Stimulated activated CD4-positive, alpha-beta T cell treated with anti-CD3 and anti-CD28 coated beads, Interleukin-12 subunit alpha, Interleukin-12 subunit beta, amount 100 ng/mL, for 48 hours (primary cell): Measurements from ENCODE around the gene SOX30.
"Not testable (repeated sequence)": the region's sequence is repeated elsewhere in the genome, so short reads cannot be mapped to it uniquely, and the experiment has no call there.

Experiments used
- DNase-seq, 3 donors: peaks; one replicate each; pipeline ENCODE4 v3.0.0-alpha.2; 2020; ENCODE audit warnings: low read depth in 2 of 3, low spot score in 1 of 3

SOX30 gene

DNA sequence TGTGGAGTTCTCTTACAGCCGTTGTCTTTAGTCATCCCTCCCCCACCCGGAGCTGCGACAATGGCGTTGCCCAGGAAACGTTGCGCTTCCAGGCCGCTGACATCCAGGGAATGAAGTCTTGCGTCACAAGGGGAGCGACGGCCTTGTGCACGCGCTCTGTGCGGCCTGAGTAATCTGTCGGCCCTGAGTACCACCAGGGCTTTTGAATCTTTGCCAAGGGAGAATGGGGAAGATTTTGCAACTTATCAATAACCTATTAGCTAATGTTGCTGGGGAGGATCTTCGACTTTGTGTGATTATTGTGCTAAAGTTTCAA lies at the start of gene SOX30:
Gene SOX30 (minus strand): TSS at position 62 of the 316 bp plus-strand sequence. CDS start 360 bp downstream, outside the sequence.
- no peak for DNase-seq

DNA sequence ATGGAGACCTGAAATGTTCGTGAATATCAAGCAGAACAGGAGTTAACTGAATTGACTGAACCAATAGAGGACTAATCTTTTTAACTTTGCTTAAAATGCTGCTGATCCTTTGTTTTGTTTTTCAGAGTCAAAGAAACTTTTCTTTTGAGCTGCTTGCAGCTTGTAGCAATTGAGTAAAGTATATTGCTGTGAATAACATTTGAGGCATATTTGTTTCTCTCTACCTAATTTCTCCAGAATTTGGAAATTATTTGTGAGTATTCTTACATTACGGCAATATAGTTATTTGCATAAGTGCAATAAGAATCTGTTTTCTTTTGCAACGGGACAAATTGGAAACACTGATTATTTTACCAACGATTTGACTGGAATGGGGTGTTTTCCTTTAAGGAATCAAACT lies 46.4 kb upstream of the SOX30 start:
- not testable (repeated sequence) for DNase-seq

DNA sequence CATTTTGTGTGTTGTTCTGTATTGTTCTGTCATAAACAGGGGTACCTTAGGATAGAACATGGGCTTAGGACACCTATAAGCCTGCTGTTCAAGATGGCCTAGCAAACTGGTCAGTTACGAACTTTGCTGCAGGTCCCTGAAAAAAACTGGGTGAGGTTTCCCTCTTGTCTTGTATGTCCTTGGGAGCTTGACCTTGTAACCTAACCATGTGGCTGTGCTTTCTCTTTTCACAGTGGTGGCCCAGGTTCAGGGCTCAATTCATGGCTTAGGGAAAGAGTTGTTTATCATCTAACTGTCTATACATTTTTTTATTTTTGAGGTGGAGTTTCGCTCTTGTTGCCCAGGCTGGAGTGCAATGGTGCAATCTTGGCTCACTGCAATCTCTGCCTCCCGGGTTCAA lies 43.9 kb upstream of the SOX30 start:
- not testable (repeated sequence) for DNase-seq

DNA sequence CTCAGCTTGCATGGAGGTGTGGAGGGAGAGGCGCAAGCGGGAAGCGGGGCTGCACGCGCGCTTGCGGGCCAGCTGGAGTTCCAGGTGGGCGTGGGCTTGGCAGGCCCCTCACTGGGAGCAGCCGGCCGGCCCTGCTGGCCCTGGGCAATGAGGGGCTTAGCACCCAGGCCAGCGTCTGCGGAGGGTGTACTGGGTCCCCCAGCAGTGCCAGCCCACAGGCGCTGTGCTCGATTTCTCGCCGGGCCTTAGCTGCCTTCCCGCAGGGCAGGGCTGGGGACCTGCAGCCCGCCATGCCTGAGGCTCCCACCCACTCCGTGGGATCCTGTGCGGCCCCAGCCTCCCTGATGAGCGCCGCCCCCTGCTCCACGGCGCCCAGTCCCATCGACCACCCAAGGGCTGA lies 41.6 kb upstream of the SOX30 start:
- DNase-seq: not testable (repeated sequence)

DNA sequence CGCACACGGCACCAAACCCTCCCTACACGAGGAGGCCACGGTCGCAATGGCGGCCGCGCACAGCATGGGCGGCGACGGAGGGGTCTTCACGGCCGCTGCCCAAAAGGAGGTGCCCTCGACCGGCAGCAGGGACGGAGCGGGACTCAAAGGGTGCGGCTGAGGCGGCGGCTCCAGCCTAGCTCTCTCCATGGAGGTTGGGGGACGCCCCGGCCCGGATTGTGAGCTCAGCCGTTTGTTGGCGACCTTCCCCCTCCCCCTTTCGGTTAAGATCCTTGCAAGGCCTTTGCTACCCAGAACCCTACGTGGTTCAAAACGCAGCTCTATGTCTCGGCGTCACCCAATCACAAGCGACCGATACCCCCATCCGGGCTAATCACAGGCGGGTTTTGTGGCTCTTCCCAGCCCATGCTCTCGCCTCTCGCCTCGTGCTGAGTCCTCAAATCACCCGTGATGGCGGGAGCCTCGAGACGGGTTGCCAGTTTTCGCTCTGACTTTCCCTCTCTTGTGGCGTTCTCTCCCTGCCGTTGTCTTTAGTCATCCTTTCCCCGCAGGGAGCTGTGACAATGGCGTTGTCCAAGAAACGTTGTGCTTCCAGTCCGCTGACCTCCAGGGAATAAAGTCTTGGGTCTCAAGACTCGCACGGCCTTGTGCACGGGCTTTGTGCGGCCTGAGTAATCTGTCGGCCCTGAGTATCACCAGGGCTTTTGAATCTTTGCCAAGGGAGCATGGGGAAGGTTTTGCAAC lies 38.6 kb upstream of the SOX30 start:
- no peak for DNase-seq

DNA sequence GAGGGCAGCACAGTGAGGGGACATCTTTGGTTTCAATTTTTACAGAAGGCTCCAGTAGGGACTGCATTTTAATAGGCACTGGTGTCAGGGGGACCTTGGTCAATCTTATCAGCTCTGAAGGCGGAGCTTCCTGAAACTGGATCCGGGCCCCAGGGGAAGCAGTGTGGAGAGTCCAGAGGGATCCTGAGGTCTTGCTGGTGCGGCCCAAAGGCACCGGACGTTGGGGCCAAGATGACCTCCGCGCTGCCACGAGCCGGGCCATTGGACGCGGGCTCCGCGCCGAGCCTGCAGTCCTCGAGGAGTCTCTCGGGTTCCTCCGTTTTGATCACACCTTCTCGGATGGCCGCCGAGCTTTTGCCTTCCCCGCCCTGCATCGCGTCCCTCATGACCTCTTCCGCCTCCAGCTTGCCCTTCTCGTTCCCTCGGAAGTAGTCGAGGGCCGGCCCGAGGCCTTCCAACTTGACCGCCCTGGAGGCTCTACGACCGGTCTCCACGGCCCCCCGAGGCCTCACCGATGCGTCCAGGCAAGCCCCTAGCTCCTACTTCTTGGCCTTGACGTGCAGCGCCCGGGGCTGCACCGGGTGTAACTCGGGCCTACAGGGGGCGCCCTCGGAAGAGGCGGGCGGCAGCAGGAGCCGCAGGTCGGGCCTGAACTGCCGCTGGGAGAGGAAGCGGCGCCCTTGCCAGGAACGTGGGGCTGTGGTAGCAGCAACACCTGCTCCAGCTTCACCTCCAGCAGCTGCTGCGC lies 37.9 kb upstream of the SOX30 start:
- peak in 2 of 3 donors; percentile 9 to 25 for DNase-seq

DNA sequence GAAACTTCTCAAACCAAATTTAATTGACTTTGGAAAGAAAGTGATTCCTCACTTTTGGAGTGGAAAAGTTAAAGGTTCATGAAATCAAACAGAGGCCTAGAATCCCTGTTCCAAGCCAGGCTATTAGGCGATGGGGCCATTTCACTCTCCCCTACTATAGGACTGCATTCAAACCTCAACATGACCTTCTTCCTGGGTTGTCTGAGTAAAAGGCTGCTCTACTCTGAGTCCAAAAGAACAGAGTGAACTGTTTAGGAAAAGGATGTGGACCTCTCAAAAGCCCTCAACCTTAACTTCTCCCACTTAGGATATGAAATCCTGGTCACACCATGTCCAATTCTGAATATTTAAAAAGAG lies 34.9 kb upstream of the SOX30 start:
- no peak for DNase-seq

DNA sequence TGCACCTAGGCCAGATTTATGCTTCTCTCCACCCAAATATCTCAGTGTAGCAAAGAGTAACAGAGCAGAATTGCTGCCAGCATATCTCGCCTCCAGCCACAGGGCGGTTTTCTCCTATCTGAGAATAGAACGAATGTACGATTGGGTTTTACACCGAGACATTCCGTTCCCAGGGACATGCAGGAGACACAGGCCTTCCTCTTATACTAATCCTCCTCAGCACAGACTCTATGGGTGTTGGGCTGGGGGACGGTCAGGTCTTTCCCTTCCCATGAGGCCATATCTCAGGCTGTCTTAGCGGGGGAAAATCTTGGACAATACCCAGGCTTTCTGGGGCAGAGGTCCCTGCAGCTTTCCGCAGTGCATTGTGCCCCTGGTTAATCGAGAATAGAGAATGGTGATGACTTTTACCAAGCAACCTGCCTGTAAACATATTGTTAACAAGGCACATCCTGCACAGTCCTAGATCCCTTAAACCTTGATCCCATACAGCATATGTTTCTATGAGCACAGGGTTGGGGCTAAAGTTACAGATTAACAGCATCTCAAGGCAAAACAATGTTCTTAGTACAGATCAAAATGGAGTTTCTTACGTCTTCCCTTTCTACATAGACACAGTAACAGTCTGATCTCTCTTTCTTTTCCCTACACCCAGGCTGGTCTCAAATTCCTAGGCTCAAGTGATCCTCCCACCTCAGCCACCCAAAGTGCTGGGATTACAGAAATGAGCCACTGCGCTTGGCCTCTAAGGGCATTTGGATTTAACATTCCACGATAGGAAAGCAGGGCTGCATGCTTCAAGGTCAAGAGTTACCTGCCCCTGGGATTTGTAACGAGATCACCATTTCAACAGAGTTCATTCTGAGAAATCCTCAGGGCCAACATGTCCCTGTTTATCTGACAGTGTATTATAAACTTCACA lies 34.3 kb upstream of the SOX30 start:
- not testable (repeated sequence) for DNase-seq

DNA sequence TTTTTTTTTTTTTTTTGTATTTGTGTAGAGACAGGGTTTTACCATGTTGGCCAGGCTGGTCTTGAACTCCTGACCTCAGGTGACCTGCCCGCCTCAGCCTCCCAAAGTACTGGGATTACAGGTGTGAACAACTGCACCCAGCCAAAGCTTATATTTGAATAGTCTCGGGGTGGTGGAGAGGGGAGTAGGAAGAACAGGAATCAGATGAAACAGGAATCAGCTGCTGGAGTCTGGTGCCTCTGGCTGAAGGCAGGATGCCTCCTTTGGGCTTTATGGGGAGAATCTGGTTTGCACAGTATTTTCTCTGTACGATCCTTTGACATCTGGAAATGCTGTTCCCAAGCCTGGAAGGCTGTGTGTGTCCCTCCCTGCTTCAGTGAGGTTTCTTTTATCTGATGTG lies 30.0 kb upstream of the SOX30 start:
- DNase-seq: no peak

DNA sequence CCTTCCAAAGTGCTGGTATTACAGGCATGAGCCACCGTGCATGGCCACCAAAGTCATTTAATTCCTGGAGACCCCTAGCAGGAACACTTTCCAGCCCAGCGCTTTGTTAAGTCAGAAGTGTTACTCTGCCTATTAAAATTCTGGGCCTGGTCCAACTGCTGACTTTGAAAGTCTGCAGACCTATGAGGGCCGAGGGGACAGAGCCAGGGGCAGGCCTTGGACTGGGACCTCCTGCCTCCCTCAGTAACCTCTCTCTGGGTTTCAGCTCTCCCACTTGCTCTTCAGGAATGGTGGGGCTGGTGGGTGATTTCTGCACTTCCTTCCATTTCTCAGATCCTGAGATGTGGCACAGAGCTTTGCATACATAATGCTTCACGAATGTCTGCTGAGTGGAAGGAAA lies 28.8 kb upstream of the SOX30 start:
- DNase-seq: no peak

DNA sequence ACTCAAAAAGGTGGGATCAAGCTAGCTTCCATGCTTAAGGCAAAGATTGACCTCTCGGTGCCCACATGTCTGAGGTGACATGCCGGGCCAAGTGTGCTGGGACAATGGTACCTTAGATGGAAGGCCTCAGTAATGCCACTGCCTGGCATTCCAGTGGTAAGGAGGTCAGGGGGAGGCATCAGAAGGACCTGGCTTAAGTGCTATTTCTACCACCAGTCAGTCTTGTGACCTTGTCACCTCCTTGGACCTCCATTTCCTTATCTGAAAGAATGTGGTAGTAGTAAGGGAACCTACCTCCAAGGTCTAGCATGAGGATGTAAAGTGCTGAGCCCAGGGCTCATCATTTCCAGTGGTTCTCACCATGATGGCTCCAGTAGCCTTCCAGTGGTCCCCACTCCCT lies 28.0 kb upstream of the SOX30 start:
- DNase-seq: no peak

DNA sequence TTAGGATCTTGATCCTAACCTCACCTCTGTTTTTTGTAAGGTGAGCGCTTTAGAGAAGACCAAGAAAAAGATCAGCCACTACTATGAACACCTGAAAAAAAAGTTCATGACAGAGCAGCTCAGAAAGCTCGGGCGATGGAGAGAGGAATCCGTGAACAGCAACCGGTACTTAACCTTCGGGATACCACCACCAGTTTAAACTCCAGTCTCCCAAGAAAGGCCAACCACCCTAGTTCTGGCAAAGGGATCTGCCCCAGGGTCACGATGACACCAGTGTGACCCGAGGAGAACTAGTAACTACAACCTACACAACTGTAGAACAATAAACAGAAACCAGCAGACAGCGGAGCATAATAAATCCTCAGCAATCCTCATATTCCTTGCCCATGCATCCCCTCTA lies 27.6 kb upstream of the SOX30 start:
- no peak for DNase-seq

DNA sequence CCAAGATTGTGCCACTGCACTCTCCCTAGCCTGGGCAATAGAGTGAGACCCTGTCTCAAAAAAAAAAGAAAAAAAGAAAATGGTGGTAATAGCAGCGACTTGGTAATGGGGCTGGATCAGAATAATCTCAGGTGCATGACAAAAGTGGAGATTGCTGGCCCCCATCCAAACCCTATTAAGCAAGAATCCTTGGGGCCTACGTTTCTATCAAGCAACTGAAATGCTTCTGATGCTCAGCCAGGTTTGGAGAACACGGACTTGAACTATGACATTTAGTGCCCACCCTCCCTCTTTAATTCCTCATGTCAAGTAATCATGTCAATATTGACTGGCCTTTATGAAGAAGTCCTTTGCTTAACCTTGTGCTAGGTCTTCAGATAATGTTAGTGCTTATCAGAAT lies 25.7 kb upstream of the SOX30 start:
- no peak for DNase-seq

DNA sequence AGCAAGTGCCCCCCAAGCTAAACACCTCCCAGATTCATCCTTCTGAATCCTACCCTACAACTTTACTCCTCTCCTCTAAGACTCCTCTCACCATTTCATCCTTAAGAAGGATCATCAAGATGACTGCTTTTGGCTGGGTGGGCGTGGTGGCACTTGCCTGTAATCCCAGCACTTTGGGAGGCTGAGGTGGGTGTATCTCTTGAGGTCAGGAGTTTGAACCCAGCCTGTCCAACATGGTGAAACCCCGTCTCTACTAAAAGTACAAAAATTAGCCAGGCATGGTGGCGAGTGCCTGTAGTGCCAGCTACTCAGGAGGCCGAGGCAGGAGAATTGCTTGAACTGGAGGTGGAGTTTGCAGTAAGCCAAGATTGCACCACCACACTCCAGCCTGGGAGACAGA lies 22.1 kb upstream of the SOX30 start:
- not testable (repeated sequence) for DNase-seq

DNA sequence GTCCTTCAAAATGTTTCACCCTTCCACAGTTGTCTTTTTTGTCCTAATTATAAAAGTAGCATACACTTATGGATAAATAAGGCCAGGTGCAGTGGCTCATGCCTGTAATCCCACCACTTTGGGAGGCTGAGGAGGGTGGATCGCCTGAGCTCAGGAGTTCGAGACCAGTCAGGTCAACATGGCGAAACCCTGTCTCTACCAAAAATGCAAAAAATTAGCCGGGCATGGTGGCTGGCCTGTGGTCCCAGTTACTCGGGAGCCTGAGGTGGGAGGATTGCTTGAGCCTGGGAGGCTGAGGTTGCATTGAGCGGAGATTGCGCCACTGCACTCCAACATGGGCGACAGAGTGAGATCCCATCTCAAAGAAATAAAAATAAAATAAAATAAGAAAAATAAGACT lies 20.7 kb upstream of the SOX30 start:
- DNase-seq: no peak

DNA sequence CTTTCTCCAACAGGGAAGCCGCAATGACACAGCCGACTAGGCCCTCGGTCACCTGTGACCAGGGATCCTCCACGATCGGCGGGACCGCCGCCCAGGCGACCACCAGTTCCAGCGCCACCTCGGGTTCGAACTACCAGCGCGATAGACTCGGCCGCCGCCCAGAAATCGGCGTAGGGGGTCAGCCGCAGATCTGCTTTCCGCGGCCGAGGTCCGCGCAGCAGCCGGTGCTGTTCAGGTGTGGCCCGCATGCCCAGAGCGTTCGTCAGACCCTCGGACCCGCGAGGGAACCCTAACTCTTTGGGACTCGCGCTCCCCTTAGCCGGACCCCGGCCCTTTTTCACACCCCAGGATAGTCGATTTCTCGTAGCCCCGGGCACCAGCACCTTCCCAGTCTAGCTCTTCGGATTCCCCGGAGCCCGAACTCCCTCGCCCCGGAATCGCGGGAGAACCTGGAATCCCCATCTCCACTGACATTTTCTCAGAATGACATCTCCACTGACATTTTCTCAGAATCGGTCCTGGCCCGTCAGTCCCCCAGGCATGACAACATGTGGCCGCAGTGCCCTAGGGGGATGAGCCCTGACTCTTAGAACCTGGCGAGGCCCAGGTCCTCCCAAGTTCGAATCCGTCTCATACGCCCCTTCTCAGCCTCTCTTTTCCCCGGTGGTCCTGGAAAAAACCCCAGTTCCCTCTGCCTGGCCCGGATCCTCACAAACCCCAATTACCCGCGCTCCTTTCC lies 19.5 kb upstream of the SOX30 start:
- DNase-seq: no peak

DNA sequence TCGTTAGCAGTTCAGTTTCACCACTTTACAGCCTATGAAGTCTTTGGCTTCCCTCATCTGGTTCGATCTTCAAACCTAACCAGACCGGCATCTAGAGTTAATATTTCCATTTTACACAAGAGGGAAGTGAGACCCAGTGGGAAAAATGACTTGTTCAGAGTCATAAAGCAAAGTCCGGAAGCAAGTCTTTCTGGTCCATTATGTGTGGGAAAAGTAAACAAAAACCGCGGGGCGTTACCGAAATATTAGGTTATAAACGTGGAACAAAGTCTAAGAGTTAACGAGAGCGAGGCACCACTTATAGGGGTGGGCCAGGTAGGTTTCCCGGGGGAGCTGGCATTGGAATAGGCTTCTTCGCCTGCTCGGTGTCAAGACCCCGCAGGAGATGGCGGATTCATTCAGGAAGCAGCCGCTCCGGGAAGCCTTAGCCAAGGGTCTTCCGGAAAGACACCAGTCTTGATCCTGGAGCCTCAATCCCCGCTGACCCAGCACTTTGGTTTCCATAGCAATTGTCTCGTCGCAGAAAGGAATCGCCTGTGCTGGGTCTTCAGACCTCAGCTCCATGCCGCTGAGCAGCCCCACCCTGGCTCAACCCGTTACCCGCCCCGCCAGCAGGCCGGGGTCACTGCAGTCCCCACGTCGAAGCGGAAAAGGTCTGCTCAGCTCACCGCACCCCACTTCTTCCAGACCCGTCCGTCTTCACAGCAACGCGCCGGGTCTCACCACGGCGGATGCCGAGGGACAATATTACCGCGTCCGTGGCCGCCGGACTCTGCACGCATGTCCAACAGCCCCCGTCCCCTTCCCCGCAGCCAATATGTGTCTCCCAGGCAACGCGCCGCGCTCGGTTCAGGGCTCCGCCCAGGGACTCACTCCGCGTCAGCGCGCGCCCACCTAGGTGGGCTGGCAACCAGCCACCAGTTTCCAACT lies 18.7 kb upstream of the SOX30 start, which contains the start of gene C5orf52:
Gene C5orf52 (plus strand): TSS at position 872 of the 930 bp plus-strand sequence. CDS start 82 bp downstream, outside the sequence.
- peak in 2 of 3 donors; percentile 6 to 17 for DNase-seq

DNA sequence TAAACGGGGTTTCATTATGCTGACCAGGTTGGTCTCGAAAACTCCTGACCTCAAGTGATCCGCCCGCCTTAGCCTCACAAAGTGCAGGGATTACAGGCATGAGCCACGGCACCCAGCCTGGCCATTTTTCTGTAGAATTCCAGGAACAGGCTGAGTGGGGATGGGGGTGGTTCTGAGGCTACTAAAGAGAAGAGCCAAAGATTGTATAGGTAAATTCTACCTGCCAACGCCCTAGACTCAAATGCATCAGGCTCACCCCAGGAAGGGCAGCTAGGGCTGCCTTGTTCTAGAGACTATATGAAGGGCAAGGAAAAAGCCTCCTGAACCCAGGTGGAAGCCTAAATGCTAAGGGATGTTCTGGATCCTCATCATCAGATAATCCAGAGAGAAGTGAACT lies 17.5 kb upstream of the SOX30 start:
- DNase-seq: no peak

DNA sequence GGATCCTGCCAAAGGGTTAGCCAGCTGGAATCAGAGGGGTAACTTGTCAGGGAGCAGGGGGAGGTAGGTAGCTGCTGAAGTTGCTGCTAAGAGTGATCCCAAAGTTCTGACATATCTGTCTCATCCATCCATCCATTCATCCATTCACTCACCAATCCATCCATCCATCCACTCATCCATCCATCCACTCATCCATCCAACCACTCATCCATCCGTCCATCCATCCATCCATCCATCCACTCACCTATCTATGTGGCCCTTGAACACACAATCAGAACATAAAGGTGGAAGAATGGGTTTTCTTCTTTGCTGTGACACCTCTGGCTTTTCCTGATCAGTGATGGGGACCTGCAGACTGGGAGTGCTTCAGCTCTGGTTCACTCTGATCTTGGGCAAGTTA lies 16.1 kb upstream of the SOX30 start:
- DNase-seq: no peak
